Panc1 (cell line): ENCODE data around the gene CUEDC2. TPM values are rescaled to one million over a fixed set of nuclear protein-coding genes. Genes with fewer than 3 reads are reported as not detected.

Experiments used
- ATAC-seq: fragments of 200-7000 bp; cut with Tn5 transposase; 2 replicates; pipeline ENCODE4 v1.9.1; 2020; ENCODE audit warnings: mild to moderate bottlenecking, moderate library complexity
- BruUV-seq: library from RNA; stranded (reverse); fragments of 400-500 nt; replicated peaks from 2 replicates; lab custom pipeline; 2021; lab: Mats Ljungman, UMichigan
- CTCF ChIA-PET: fragments of 300-600 bp; sonication (Branson Sonifier 250); formaldehyde crosslinking; loops from one replicate; lab custom pipeline; 2022; ENCODE audit warnings: antibody characterized with exemption; lab: Charles Lee
- POLR2A ChIA-PET: fragments of 300-600 bp; sonication (Branson Sonifier 250); formaldehyde crosslinking; loops from one replicate; lab custom pipeline; 2022; ENCODE audit warnings: antibody characterized with exemption; lab: Charles Lee
- DNase-seq: peaks from one replicate; pipeline ENCODE4 v3.0.0-alpha.2; 2010; ENCODE audit warnings: low read depth, low spot score
- H3K27ac ChIP-seq: 2 replicates; pipeline ENCODE4 v1.5.1; 2011; ENCODE audit warnings: mild to moderate bottlenecking, low read length, inconsistent platforms
- H3K27me3 ChIP-seq: fragments of 200-500 bp; sonication (Bioruptor generic); 2 replicates; pipeline ENCODE4 v1.6.0; 2014; ENCODE audit warnings: low read length, inconsistent platforms; ENCODE audit not compliant: control insufficient read depth, insufficient read depth
- H3K36me3 ChIP-seq: fragments of 200-500 bp; sonication (Bioruptor generic); 2 replicates; pipeline ENCODE4 v1.5.1; 2014; ENCODE audit warnings: inconsistent platforms, mild to moderate bottlenecking, low read length, moderate library complexity; ENCODE audit not compliant: control insufficient read depth, insufficient read depth
- H3K4me1 ChIP-seq: 2 replicates; pipeline ENCODE4 v1.5.1; 2011; ENCODE audit warnings: inconsistent platforms, mild to moderate bottlenecking, low read length, moderate library complexity; ENCODE audit not compliant: control insufficient read depth, insufficient read depth
- H3K4me3 ChIP-seq, 2 experiments: 2 replicates each; pipeline ENCODE4 v1.5.1; 2011 to 2012; ENCODE audit warnings: low read depth in 2 of 2, low read length in 2 of 2, mild to moderate bottlenecking in 2 of 2, inconsistent platforms in 1 of 2, moderate library complexity in 1 of 2
- H3K9me3 ChIP-seq: fragments of 200-500 bp; sonication (Bioruptor generic); 2 replicates; pipeline ENCODE4 v1.5.1; 2014; ENCODE audit warnings: low read depth, mild to moderate bottlenecking, inconsistent platforms, low read length, moderate library complexity; ENCODE audit not compliant: control insufficient read depth, insufficient read depth
- CTCF ChIP-seq: fragments of 450-650 bp; IDR thresholded peaks from 2 replicates; pipeline ENCODE4 v1.5.1; 2017; ENCODE audit warnings: mild to moderate bottlenecking
- POLR2AphosphoS5 ChIP-seq: IDR thresholded peaks from 2 replicates; pipeline ENCODE4 v1.6.1; 2012; ENCODE audit warnings: mild to moderate bottlenecking, low read depth, low read length, moderate library complexity
- REST ChIP-seq, 2 experiments: IDR thresholded peaks; 2 replicates each; pipeline ENCODE4 v1.6.1; 2011 to 2012; ENCODE audit warnings: low read depth in 2 of 2, control low read depth in 1 of 2, low read length in 1 of 2, mild to moderate bottlenecking in 1 of 2, moderate library complexity in 1 of 2; ENCODE audit not compliant: insufficient read depth in 1 of 2
- SIN3A ChIP-seq: IDR thresholded peaks from 2 replicates; pipeline ENCODE4 v1.6.1; 2012; ENCODE audit warnings: low read depth, mild to moderate bottlenecking, low read length, moderate library complexity, borderline replicate concordance; ENCODE audit not compliant: insufficient read depth
- TCF7L2 ChIP-seq: IDR thresholded peaks from 2 replicates; pipeline ENCODE4 v1.6.1; 2011; ENCODE audit warnings: mild to moderate bottlenecking, low read depth, low read length, inconsistent platforms
- in situ Hi-C: cut with HindIII; loops from 2 replicates; pipeline ENCODE4 v1.10.0; 2016; ENCODE audit warnings: low sequenced_read_pairs, low pct_unique_long_range_greater_than_20kb
- intact Hi-C: fragments of 100-400 bp; cut with micrococcal nuclease; formaldehyde crosslinking; loops from one replicate; pipeline ENCODE4 v1.10.0; 2022; ENCODE audit not compliant: unreplicated experiment
- total RNA-seq: library from RNA; stranded (reverse); gene quantifications from one replicate; pipeline ENCODE4 v1.2.1, GENCODE V29; 2021; ENCODE audit not compliant: unreplicated experiment

The CUEDC2 gene
- total RNA-seq, 1 experiment from 2014 or later = 79.3 TPM

- in situ Hi-C loops (no loop called here), intact Hi-C loops (no loop called here)
- TF ChIP-seq CTCF = no peak
- TF ChIP-seq REST (IDR thresholded peaks at IDR 0.05; ENCODE audit: insufficient read depth in 1 of 2, low read depth in 2 of 2, low read length in 1 of 2) = no peak
- TF ChIP-seq TCF7L2 = no peak
- TF ChIP-seq SIN3A = no peak
- TF ChIP-seq POLR2AphosphoS5 = no peak
- DNase-seq (no peak), ATAC-seq (no peak)
- H3K4me1 ChIP-seq = peaks cover 14% of the 10 kb centered on the region
- no TSS peak for BruUV-seq
- no peaks in the 10 kb centered on the region; the same call in 1 of the 2 replicates for H3K36me3 ChIP-seq
- POLR2A ChIA-PET = interaction anchor here (0.5 kb wide), 2 partner anchors 193 to 366 kb away, joined by 3 to 4 read pairs; no protein-coding TSS in a partner anchor
- no peaks in the 10 kb centered on the region for H3K27me3 ChIP-seq
- CTCF ChIA-PET = no interaction called here
- peak overlapping the region in 1 of 2 experiments; percentile 27; a peak in 1 of 4 replicates for H3K4me3 ChIP-seq
- no peak overlapping the region for H3K27ac ChIP-seq
- no peaks in the 10 kb centered on the region for H3K9me3 ChIP-seq
These were observed 3.3 kb upstream of the CUEDC2 start for GRCh38 chr10:102435529-102436233.

GRCh38 chr10:102435133-102435497 lies 2.7 kb upstream of the CUEDC2 start:
- no peak for DNase-seq
- TF ChIP-seq CTCF (no peak), TCF7L2 (no peak), SIN3A (no peak), POLR2AphosphoS5 (no peak), REST (IDR thresholded peaks at IDR 0.05; ENCODE audit: insufficient read depth in 1 of 2, low read depth in 2 of 2, low read length in 1 of 2) (no peak)
- ChIA-PET CTCF (interaction anchor here (0.6 kb wide), 1 partner anchor 100 kb away, joined by 3 read pairs; no protein-coding TSS in a partner anchor), POLR2A (interaction anchor here (0.5 kb wide), 1 partner anchor 193 kb away, joined by 3 read pairs; no protein-coding TSS in a partner anchor)
- no peak for ATAC-seq
- no TSS peak for BruUV-seq
- Histone ChIP-seq H3K4me3 (peak overlapping the region in 1 of 2 experiments; percentile 10; a peak in 1 of 4 replicates), H3K36me3 (no peaks in the 10 kb centered on the region; the same call in 1 of the 2 replicates), H3K4me1 (peaks cover 14% of the 10 kb centered on the region), H3K9me3 (no peaks in the 10 kb centered on the region), H3K27ac (no peak overlapping the region), H3K27me3 (no peaks in the 10 kb centered on the region)
- intact Hi-C loops = no loop called here
- in situ Hi-C loops = no loop called here
